B cell (primary cell): ENCODE measurements around the gene MGST2. TPM values are rescaled to one million over a fixed set of nuclear protein-coding genes. Genes with fewer than 3 reads are reported as not detected.
A peak's percentile ranks its signal among the peaks of the same experiment; 100 is the strongest.

ENCODE experiments used
- ATAC-seq: fragments of 200-7000 bp; cut with Tn5 transposase; one replicate; pipeline ENCODE4 v1.10.0; 2021; ENCODE audit warnings: low read depth, mild to moderate bottlenecking, moderate number of reproducible peaks, moderate library complexity
- CTCF ChIA-PET: fragments of 350-600 bp; sonication (Branson Sonifier 250); formaldehyde crosslinking; loops from one replicate; lab custom pipeline; 2021; ENCODE audit warnings: antibody characterized with exemption, inconsistent platforms; lab: Charles Lee
- POLR2A ChIA-PET: fragments of 350-600 bp; sonication (Branson Sonifier 250); formaldehyde crosslinking; loops from one replicate; lab custom pipeline; 2021; ENCODE audit warnings: antibody characterized with exemption; lab: Charles Lee
- DNase-seq: peaks from one replicate; pipeline ENCODE4 v3.0.0; 2013
- H2AFZ ChIP-seq: 2 replicates; pipeline ENCODE4 v1.6.1; 2012; ENCODE audit warnings: mild to moderate bottlenecking, low read depth, low read length; ENCODE audit not compliant: insufficient read depth, poor library complexity, severe bottlenecking
- H3K27ac ChIP-seq, 2 donors: 1 replicate in 1 of 2; 2 replicates in 1 of 2; pipeline ENCODE4 v1.5.1; 2012 to 2013; ENCODE audit warnings: low read length in 2 of 2, mild to moderate bottlenecking in 2 of 2, moderate library complexity in 1 of 2
- H3K27me3 ChIP-seq, 4 experiments: fragments of 200-600 bp in 1 of 4; sonication (generic) in 1 of 4; replicated peaks in 1 of 4; 1 replicate in 2 of 4; 2 replicates in 2 of 4; pipeline versions ENCODE4 v1.6.1 to v1.7.0; 2013 to 2016; ENCODE audit warnings: low read length in 3 of 4, mild to moderate bottlenecking in 2 of 4, mixed read lengths in 1 of 4, moderate library complexity in 1 of 4; ENCODE audit not compliant: insufficient read depth in 4 of 4, control insufficient read depth in 3 of 4; ENCODE audit errors: control extremely low read depth in 1 of 4
- H3K36me3 ChIP-seq, 2 experiments: replicated peaks in 1 of 2; 1 replicate in 1 of 2; 2 replicates in 1 of 2; pipeline versions ENCODE4 v1.6.1 to v1.7.1; 2013; ENCODE audit warnings: low read length in 1 of 2; ENCODE audit not compliant: insufficient read depth in 2 of 2, control insufficient read depth in 1 of 2; ENCODE audit errors: control extremely low read depth in 1 of 2, extremely low read depth in 1 of 2
- H3K4me1 ChIP-seq, 2 donors: fragments of 200-600 bp in 1 of 2; sonication (generic) in 1 of 2; 1 replicate in 1 of 2; 2 replicates in 1 of 2; pipeline versions ENCODE4 v1.5.1 to v1.6.1; 2013 to 2017; ENCODE audit warnings: low read length in 2 of 2; ENCODE audit not compliant: control insufficient read depth in 2 of 2, insufficient read depth in 2 of 2
- H3K4me2 ChIP-seq: replicated peaks from 2 replicates; pipeline ENCODE3; 2012; ENCODE audit warnings: mild to moderate bottlenecking, low read depth, low read length; ENCODE audit not compliant: poor library complexity, severe bottlenecking
- H3K4me3 ChIP-seq, 5 experiments: fragments of 200-600 bp in 1 of 5; sonication (generic) in 1 of 5; 1 replicate in 3 of 5; 2 replicates in 2 of 5; pipeline versions ENCODE4 v1.5.1 to v1.7.0; 2011 to 2016; ENCODE audit warnings: low read length in 4 of 5, mild to moderate bottlenecking in 4 of 5, low read depth in 2 of 5, control low read depth in 1 of 5, moderate library complexity in 1 of 5; ENCODE audit not compliant: insufficient read depth in 1 of 5; ENCODE audit errors: control extremely low read depth in 1 of 5, extremely low read depth in 1 of 5
- H3K79me2 ChIP-seq: fragments of 200-600 bp; sonication (generic); one replicate; pipeline ENCODE4 v1.6.0; 2016; ENCODE audit warnings: low read length; ENCODE audit not compliant: control insufficient read depth, insufficient read depth
- H3K9ac ChIP-seq: fragments of 200-600 bp; sonication (generic); 2 replicates; pipeline ENCODE4 v1.6.1; 2017; ENCODE audit warnings: mild to moderate bottlenecking, low read length, moderate library complexity
- H3K9me3 ChIP-seq, 3 donors: one replicate each; pipeline versions ENCODE4 v1.6.1 to v1.7.1; 2013; ENCODE audit warnings: low read length in 2 of 3; ENCODE audit not compliant: control insufficient read depth in 2 of 3, insufficient read depth in 1 of 3; ENCODE audit errors: control extremely low read depth in 1 of 3
- H4K20me1 ChIP-seq: 2 replicates; pipeline ENCODE4 v1.6.0; 2012; ENCODE audit warnings: mild to moderate bottlenecking, low read length; ENCODE audit not compliant: insufficient read depth, control insufficient read depth, poor library complexity, severe bottlenecking
- H3K27ac Mint-ChIP-seq: one replicate; pipeline ENCODE4 v1.8.0; 2021; ENCODE audit warnings: mixed read lengths
- H3K27me3 Mint-ChIP-seq: one replicate; pipeline ENCODE4 v1.8.0; 2021; ENCODE audit warnings: mixed read lengths
- H3K4me1 Mint-ChIP-seq: one replicate; pipeline ENCODE4 v1.8.0; 2021; ENCODE audit warnings: mixed read lengths
- H3K4me3 Mint-ChIP-seq: one replicate; pipeline ENCODE4 v1.8.0; 2021; ENCODE audit warnings: mixed read lengths
- H3K9me3 Mint-ChIP-seq: one replicate; pipeline ENCODE4 v1.8.0; 2022; ENCODE audit warnings: mixed read lengths; ENCODE audit not compliant: insufficient read depth
- EZH2 ChIP-seq: IDR thresholded peaks from 2 replicates; pipeline ENCODE4 v1.6.1; 2012; ENCODE audit warnings: borderline replicate concordance, low read depth, mild to moderate bottlenecking, moderate library complexity, low read length; ENCODE audit not compliant: insufficient read depth, poor library complexity, severe bottlenecking
- WGBS: methylation state at CpG from one replicate; pipeline ENCODE4 v1.1.5; 2013; ENCODE audit warnings: missing lambda C conversion rate; ENCODE audit not compliant: insufficient coverage; 5-methylcytosine and 5-hydroxymethylcytosine counted together
- intact Hi-C: fragments of 100-400 bp; cut with micrococcal nuclease; formaldehyde crosslinking; loops from one replicate; pipeline ENCODE4 v1.10.0; 2022
- polyA plus RNA-seq: library from polyadenylated mRNA; depleted of rRNA; stranded (reverse); fragments of >200 nt; gene quantifications from 2 replicates; pipeline ENCODE4 v1.2.3, GENCODE V29; 2012
- total RNA-seq, 2 donors: library from RNA; stranded (reverse); fragments of 120-200 nt in 1 of 2; gene quantifications; 1 replicate in 1 of 2; 2 replicates in 1 of 2; pipeline versions ENCODE4 v1.2.3 to v1.2.4, GENCODE V29; 2013 to 2022
- TF ChIP-seq, protein P1 (sequence below): fragments of 200-600 bp; IDR thresholded peaks from one replicate; pipeline ENCODE4 v1.8.0; 2022; ENCODE audit warnings: antibody characterized with exemption, mild to moderate bottlenecking

MGST2 gene
- total and polyA plus RNA-seq, 2 donors (not counting 1 experiment from before 2014, with no cell fraction given) = 0.81 to 3.4 TPM

DNA sequence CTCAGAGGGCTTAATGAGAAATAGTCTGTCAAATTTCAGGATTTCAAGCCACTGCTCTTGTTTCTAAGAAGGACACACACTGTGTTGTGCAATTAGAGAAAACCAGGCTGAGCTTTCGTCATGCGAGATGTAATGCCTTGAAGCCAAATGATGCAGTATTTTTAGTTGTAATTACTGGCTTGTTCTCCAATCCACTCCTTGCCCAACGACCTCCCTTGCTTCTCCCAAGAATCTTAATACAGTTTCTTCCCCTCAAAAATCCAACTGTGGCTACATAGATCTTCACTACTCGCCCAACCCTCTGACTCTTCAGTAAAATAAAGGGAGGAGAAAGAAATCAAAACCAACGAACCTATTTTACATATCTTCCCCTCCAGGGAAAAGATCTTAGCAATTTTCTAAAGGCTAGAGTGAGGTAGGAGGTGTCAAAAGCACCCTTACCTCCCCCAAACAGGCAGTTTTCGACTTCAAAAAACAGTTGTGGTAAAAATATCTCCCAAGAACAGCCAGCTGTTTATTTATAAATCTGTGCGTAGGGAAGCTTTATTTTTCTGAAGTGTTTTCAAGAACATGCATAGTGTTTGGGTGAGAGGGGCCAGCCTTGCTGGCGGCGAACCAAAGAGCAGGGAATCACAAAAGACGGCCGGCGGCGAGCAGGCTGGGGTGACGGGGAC is 68.7 kb downstream of the MGST2 start:
- Mint-ChIP-seq H3K27me3 (peaks cover 35% of the 10 kb centered on the region), H3K27ac (no peak overlapping the region), H3K9me3 (no peaks in the 10 kb centered on the region), H3K4me3 (peak overlapping the region; percentile 86), H3K4me1 (peaks cover 17% of the 10 kb centered on the region)
- no peak for ATAC-seq
- no peak for TF ChIP-seq EZH2
- TF ChIP-seq, protein P1, sequence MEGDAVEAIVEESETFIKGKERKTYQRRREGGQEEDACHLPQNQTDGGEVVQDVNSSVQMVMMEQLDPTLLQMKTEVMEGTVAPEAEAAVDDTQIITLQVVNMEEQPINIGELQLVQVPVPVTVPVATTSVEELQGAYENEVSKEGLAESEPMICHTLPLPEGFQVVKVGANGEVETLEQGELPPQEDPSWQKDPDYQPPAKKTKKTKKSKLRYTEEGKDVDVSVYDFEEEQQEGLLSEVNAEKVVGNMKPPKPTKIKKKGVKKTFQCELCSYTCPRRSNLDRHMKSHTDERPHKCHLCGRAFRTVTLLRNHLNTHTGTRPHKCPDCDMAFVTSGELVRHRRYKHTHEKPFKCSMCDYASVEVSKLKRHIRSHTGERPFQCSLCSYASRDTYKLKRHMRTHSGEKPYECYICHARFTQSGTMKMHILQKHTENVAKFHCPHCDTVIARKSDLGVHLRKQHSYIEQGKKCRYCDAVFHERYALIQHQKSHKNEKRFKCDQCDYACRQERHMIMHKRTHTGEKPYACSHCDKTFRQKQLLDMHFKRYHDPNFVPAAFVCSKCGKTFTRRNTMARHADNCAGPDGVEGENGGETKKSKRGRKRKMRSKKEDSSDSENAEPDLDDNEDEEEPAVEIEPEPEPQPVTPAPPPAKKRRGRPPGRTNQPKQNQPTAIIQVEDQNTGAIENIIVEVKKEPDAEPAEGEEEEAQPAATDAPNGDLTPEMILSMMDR = no peak
- H2AFZ ChIP-seq = peak overlapping the region; percentile 53
- peak overlapping the region; percentile 64 for H3K9ac ChIP-seq
- no peaks in the 10 kb centered on the region for H3K79me2 ChIP-seq
- WGBS = 0% methylated on average over 8 of the region's 14 CpGs
- no peaks in the 10 kb centered on the region for H4K20me1 ChIP-seq
- H3K4me2 ChIP-seq = peak overlapping the region; percentile 79
- peak overlapping the region; percentile 33 to 52 (median 50) for H3K4me3 ChIP-seq
- no peak overlapping the region for H3K27ac ChIP-seq
- H3K4me1 ChIP-seq = peaks cover 17 to 23% of the 10 kb centered on the region in 2 donors
- H3K9me3 ChIP-seq = no peaks in the 10 kb centered on the region
- intact Hi-C loops = loop anchor here (1.0 to 2.0 kb wide), 3 partner anchors 416 to 626 kb away; no protein-coding TSS in a partner anchor
- ChIA-PET POLR2A (no interaction called here), CTCF (interaction anchor here (0.5 to 4.4 kb wide), 10 partner anchors 10 to 1117 kb away, joined by 3 to 51 read pairs (median 4); no protein-coding TSS in a partner anchor)
- H3K27me3 ChIP-seq = peaks cover 0 to 27% (median 18%) of the 10 kb centered on the region in 4 experiments
- DNase-seq = peak; percentile 15
- H3K36me3 ChIP-seq = no peaks in the 10 kb centered on the region

- Histone ChIP-seq H3K36me3 (no peaks in the 10 kb centered on the region), H3K79me2 (no peaks in the 10 kb centered on the region), H3K27me3 (peaks cover 0 to 27% (median 19%) of the 10 kb centered on the region in 4 experiments), H3K27ac (peak overlapping the region in 1 of 2 donors; percentile 48), H2AFZ (peak overlapping the region; percentile 53), H3K9ac (peak overlapping the region; percentile 64), H4K20me1 (no peaks in the 10 kb centered on the region), H3K4me1 (peaks cover 17 to 23% of the 10 kb centered on the region in 2 donors), H3K9me3 (no peaks in the 10 kb centered on the region), H3K4me2 (peak overlapping the region; percentile 79), H3K4me3 (peak overlapping the region; percentile 33 to 78 (median 51))
- ATAC-seq (peak; percentile 84), DNase-seq (peak; percentile 86)
- Mint-ChIP-seq H3K4me1 (peaks cover 17% of the 10 kb centered on the region), H3K27ac (no peak overlapping the region), H3K9me3 (no peaks in the 10 kb centered on the region), H3K27me3 (peaks cover 35% of the 10 kb centered on the region), H3K4me3 (peak overlapping the region; percentile 86)
- WGBS = under 1% methylated on average over 39 of the region's 42 CpGs
- POLR2A ChIA-PET = no interaction called here
- intact Hi-C loops = loop anchor here (1.0 to 2.0 kb wide), 4 partner anchors 278 to 625 kb away; no protein-coding TSS in a partner anchor
- CTCF ChIA-PET = interaction anchor here (0.9 to 4.4 kb wide), 9 partner anchors 11 to 1116 kb away, joined by 3 to 51 read pairs (median 4); no protein-coding TSS in a partner anchor
- TF ChIP-seq, protein P1 = peak; percentile 72
- TF ChIP-seq EZH2 = no peak
Observed at GRCh38 chr4:139734875-139735380, 69.3 kb downstream of the MGST2 start.
